HG03378 (cell line): Measurements from ENCODE around the gene CLK4.

Source experiments
- ATAC-seq: cut with Tn5 transposase; IDR thresholded peaks from one replicate; pipeline ENCODE4 v1.9.1; 2021; ENCODE audit warnings: mild to moderate bottlenecking, moderate library complexity; ENCODE audit not compliant: unreplicated experiment

The CLK4 gene

GRCh38 chr5:178554311-178554710, 72.5 kb downstream of the CLK4 start:
- ATAC-seq, result no peak

GRCh38 chr5:178553517-178553916, 73.3 kb downstream of the CLK4 start:
- ATAC-seq, result no peak
